HepG2 (cell line): ENCODE results near the gene CDC42BPG. TPM values are rescaled to one million over a fixed set of nuclear protein-coding genes. Genes with fewer than 3 reads are reported as not detected.
A peak's percentile ranks its signal among the peaks of the same experiment; 100 is the strongest.

Experiments
- ATRX ChIP-seq: sonication (generic); formaldehyde crosslinking; IDR thresholded peaks from 2 replicates; pipeline ENCODE4 v1.4.0; 2020; ENCODE audit warnings: missing genetic modification reagents, borderline replicate concordance
- JUNB ChIP-seq: sonication (generic); formaldehyde crosslinking; IDR thresholded peaks from 2 replicates; pipeline ENCODE4 v1.8.0; 2022; ENCODE audit warnings: missing genetic modification reagents, mild to moderate bottlenecking, borderline replicate concordance
- MED13 ChIP-seq: sonication (generic); formaldehyde crosslinking; IDR thresholded peaks from 2 replicates; pipeline ENCODE4 v1.5.0; 2020; ENCODE audit warnings: missing genetic modification reagents
- NFYB ChIP-seq: sonication (generic); formaldehyde crosslinking; IDR thresholded peaks from 2 replicates; pipeline ENCODE4 v1.4.0; 2020; ENCODE audit warnings: missing genetic modification reagents
- POLR2AphosphoS2 ChIP-seq: IDR thresholded peaks from 2 replicates; pipeline ENCODE4 v1.6.1; 2011; ENCODE audit warnings: low read depth, low read length, improper control_type of control experiment
- RAD51 ChIP-seq: fragments of 450-650 bp; IDR thresholded peaks from 2 replicates; pipeline ENCODE4 v1.6.1; 2016; ENCODE audit warnings: borderline replicate concordance
- SIX4 ChIP-seq: sonication (generic); formaldehyde crosslinking; IDR thresholded peaks from 2 replicates; pipeline ENCODE4 v1.4.0; 2020; ENCODE audit warnings: missing genetic modification reagents
- SMAD1 ChIP-seq: sonication (generic); formaldehyde crosslinking; IDR thresholded peaks from 2 replicates; pipeline ENCODE4 v1.4.0; 2020; ENCODE audit warnings: missing genetic modification reagents, low read depth, mild to moderate bottlenecking, borderline replicate concordance
- SMARCC2 ChIP-seq: fragments of 450-650 bp; IDR thresholded peaks from 2 replicates; pipeline ENCODE4 v1.6.1; 2017; ENCODE audit warnings: antibody characterized with exemption, mild to moderate bottlenecking
- TFDP1 ChIP-seq: IDR thresholded peaks from 2 replicates; pipeline ENCODE4 v1.6.1; 2016; ENCODE audit warnings: missing compliant biosample characterization, missing genetic modification reagents, borderline replicate concordance
- TFE3 ChIP-seq: IDR thresholded peaks from 2 replicates; pipeline ENCODE4 v1.6.1; 2016
- UBTF ChIP-seq: sonication (generic); formaldehyde crosslinking; IDR thresholded peaks from 2 replicates; pipeline ENCODE4 v1.4.0; 2020; ENCODE audit warnings: mild to moderate bottlenecking, missing genetic modification reagents
- ZFP91 ChIP-seq: sonication (generic); formaldehyde crosslinking; IDR thresholded peaks from 2 replicates; pipeline ENCODE4 v1.9.0; 2022; ENCODE audit warnings: missing genetic modification reagents, mild to moderate bottlenecking, borderline replicate concordance
- ZNF607 ChIP-seq: sonication (generic); formaldehyde crosslinking; IDR thresholded peaks from 2 replicates; pipeline ENCODE4 v1.5.1; 2020; ENCODE audit warnings: missing genetic modification reagents, mild to moderate bottlenecking, borderline replicate concordance
- ZNF775 ChIP-seq: sonication (generic); formaldehyde crosslinking; IDR thresholded peaks from 2 replicates; pipeline ENCODE4 v1.4.0; 2020; ENCODE audit warnings: missing genetic modification reagents, mild to moderate bottlenecking, moderate library complexity, borderline replicate concordance
- polyA plus RNA-seq, 8 experiments: library from polyadenylated mRNA; depleted of rRNA in 3 of 8; stranded (reverse) in 7 of 8; unstranded in 1 of 8; fragments of >200 nt; fragmentation: Illumina TruSeq in 4 of 8; extraction: Trizol in 4 of 8; gene quantifications; 2 replicates each; pipeline versions ENCODE4 v1.2.1 to v1.2.3, GENCODE V29; 2011 to 2016; ENCODE audit warnings: low read depth in 4 of 8, missing spikeins in 1 of 8, mixed read lengths in 1 of 8; ENCODE audit not compliant: insufficient read depth in 1 of 8
- total RNA-seq, 5 experiments: library from RNA; depleted of rRNA; stranded (reverse); fragments of >200 nt; fragmentation: Illumina TruSeq; extraction: Trizol; gene quantifications; 2 replicates each; pipeline ENCODE4 v1.2.3, GENCODE V29; 2016; ENCODE audit warnings: low read depth in 1 of 5
- TF ChIP-seq, protein P1 (sequence below): sonication (generic); formaldehyde crosslinking; IDR thresholded peaks from 2 replicates; pipeline ENCODE4 v1.5.1; 2020; ENCODE audit warnings: mild to moderate bottlenecking, missing genetic modification reagents, borderline replicate concordance

CDC42BPG gene
- total and polyA plus RNA-seq, 2 of the 13 experiments (the other 11 are each of a cell fraction or from before 2014, with no cell fraction given) = 0.55 to 1.4 TPM

- TF ChIP-seq TFDP1 (CRISPR knock-in tag) (peak; percentile 34; the same call in 1 of the 2 replicates), SMARCC2 (no peak), ATRX (CRISPR knock-in tag) (no peak), TFE3 (no peak), UBTF (CRISPR knock-in tag) (peak; percentile 54; the same call in 1 of the 2 replicates), MED13 (CRISPR knock-in tag) (no peak), ZNF775 (CRISPR knock-in tag) (no peak), SIX4 (CRISPR knock-in tag) (no peak), NFYB (CRISPR knock-in tag) (no peak), SMAD1 (CRISPR knock-in tag) (no peak), RAD51 (no peak), ZFP91 (CRISPR knock-in tag) (0 out of 2 replicates have a peak, but pooled peaks have one; percentile 44), JUNB (CRISPR knock-in tag) (no peak), ZNF607 (CRISPR knock-in tag) (no peak), POLR2AphosphoS2 (no peak)
- TF ChIP-seq, protein P1, sequence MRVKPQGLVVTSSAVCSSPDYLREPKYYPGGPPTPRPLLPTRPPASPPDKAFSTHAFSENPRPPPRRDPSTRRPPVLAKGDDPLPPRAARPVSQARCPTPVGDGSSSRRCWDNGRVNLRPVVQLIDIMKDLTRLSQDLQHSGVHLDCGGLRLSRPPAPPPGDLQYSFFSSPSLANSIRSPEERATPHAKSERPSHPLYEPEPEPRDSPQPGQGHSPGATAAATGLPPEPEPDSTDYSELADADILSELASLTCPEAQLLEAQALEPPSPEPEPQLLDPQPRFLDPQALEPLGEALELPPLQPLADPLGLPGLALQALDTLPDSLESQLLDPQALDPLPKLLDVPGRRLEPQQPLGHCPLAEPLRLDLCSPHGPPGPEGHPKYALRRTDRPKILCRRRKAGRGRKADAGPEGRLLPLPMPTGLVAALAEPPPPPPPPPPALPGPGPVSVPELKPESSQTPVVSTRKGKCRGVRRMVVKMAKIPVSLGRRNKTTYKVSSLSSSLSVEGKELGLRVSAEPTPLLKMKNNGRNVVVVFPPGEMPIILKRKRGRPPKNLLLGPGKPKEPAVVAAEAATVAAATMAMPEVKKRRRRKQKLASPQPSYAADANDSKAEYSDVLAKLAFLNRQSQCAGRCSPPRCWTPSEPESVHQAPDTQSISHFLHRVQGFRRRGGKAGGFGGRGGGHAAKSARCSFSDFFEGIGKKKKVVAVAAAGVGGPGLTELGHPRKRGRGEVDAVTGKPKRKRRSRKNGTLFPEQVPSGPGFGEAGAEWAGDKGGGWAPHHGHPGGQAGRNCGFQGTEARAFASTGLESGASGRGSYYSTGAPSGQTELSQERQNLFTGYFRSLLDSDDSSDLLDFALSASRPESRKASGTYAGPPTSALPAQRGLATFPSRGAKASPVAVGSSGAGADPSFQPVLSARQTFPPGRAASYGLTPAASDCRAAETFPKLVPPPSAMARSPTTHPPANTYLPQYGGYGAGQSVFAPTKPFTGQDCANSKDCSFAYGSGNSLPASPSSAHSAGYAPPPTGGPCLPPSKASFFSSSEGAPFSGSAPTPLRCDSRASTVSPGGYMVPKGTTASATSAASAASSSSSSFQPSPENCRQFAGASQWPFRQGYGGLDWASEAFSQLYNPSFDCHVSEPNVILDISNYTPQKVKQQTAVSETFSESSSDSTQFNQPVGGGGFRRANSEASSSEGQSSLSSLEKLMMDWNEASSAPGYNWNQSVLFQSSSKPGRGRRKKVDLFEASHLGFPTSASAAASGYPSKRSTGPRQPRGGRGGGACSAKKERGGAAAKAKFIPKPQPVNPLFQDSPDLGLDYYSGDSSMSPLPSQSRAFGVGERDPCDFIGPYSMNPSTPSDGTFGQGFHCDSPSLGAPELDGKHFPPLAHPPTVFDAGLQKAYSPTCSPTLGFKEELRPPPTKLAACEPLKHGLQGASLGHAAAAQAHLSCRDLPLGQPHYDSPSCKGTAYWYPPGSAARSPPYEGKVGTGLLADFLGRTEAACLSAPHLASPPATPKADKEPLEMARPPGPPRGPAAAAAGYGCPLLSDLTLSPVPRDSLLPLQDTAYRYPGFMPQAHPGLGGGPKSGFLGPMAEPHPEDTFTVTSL (CRISPR knock-in tag) = no peak
Observed at GRCh38 chr11:64844330-64845128, at the start of gene CDC42BPG (continued).
